ENCODE results near the gene SPTA1. TPM values are rescaled to one million over a fixed set of nuclear protein-coding genes. Genes with fewer than 3 reads are reported as not detected.

The SPTA1 gene
- total RNA-seq, 2 experiments from 2014 or later = not detected

GRCh38 chr1:158675563-158676323 is 10.8 kb downstream of the SPTA1 start:
- no peaks in the 10 kb centered on the region for H3K9me3 ChIP-seq (ENCODE audit: control insufficient read depth in 1 of 2, insufficient read depth in 1 of 2, low read length in 2 of 2)
- ChIA-PET CTCF (no interaction called here), POLR2A (interaction anchor here (0.8 kb wide), 1 partner anchor 21 kb away, joined by 3 read pairs; no protein-coding TSS in a partner anchor)
- H3K4me3 ChIP-seq (ENCODE audit: low read length) = no peak overlapping the region
- intact Hi-C loops (cut with DNase I, micrococcal nuclease) = no loop called here
- no peak overlapping the region for H3K27ac ChIP-seq (ENCODE audit: low read depth in 1 of 2, low read length in 2 of 2)
- Mint-ChIP-seq H3K9me3 (no peaks in the 10 kb centered on the region), H3K36me3 (ENCODE audit: low read depth) (no peaks in the 10 kb centered on the region), H3K4me3 (no peak overlapping the region), H3K27me3 (peaks cover 13% of the 10 kb centered on the region), H3K4me1 (ENCODE audit: low read depth) (no peaks in the 10 kb centered on the region), H3K27ac (no peak overlapping the region)
- H3K36me3 ChIP-seq (ENCODE audit: insufficient read depth, low read length) = no peaks in the 10 kb centered on the region
- peaks cover 0 to 5% of the 10 kb centered on the region in 2 experiments for H3K27me3 ChIP-seq (ENCODE audit: control insufficient read depth in 1 of 2, insufficient read depth in 2 of 2, low read length in 2 of 2)
- DNase-seq (no peak), ATAC-seq (ENCODE audit: poor library complexity) (no peak)
- H3K4me1 ChIP-seq (ENCODE audit: insufficient read depth, low read length) = no peaks in the 10 kb centered on the region
- TF ChIP-seq, protein P1, sequence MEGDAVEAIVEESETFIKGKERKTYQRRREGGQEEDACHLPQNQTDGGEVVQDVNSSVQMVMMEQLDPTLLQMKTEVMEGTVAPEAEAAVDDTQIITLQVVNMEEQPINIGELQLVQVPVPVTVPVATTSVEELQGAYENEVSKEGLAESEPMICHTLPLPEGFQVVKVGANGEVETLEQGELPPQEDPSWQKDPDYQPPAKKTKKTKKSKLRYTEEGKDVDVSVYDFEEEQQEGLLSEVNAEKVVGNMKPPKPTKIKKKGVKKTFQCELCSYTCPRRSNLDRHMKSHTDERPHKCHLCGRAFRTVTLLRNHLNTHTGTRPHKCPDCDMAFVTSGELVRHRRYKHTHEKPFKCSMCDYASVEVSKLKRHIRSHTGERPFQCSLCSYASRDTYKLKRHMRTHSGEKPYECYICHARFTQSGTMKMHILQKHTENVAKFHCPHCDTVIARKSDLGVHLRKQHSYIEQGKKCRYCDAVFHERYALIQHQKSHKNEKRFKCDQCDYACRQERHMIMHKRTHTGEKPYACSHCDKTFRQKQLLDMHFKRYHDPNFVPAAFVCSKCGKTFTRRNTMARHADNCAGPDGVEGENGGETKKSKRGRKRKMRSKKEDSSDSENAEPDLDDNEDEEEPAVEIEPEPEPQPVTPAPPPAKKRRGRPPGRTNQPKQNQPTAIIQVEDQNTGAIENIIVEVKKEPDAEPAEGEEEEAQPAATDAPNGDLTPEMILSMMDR (IDR thresholded peaks at IDR 0.05) = no peak

- Mint-ChIP-seq H3K27ac (no peak overlapping the region), H3K9me3 (no peaks in the 10 kb centered on the region), H3K27me3 (peaks cover 13% of the 10 kb centered on the region), H3K36me3 (ENCODE audit: low read depth) (no peaks in the 10 kb centered on the region), H3K4me3 (no peak overlapping the region), H3K4me1 (ENCODE audit: low read depth) (no peaks in the 10 kb centered on the region)
- Histone ChIP-seq H3K4me3 (ENCODE audit: low read length) (no peak overlapping the region), H3K27me3 (ENCODE audit: control insufficient read depth in 1 of 2, insufficient read depth in 2 of 2, low read length in 2 of 2) (peaks cover 0 to 5% of the 10 kb centered on the region in 2 experiments), H3K9me3 (ENCODE audit: control insufficient read depth in 1 of 2, insufficient read depth in 1 of 2, low read length in 2 of 2) (no peaks in the 10 kb centered on the region), H3K36me3 (ENCODE audit: insufficient read depth, low read length) (no peaks in the 10 kb centered on the region), H3K4me1 (ENCODE audit: insufficient read depth, low read length) (no peaks in the 10 kb centered on the region), H3K27ac (ENCODE audit: low read depth in 1 of 2, low read length in 2 of 2) (no peak overlapping the region)
- ChIA-PET POLR2A (no interaction called here), CTCF (no interaction called here)
- ATAC-seq (ENCODE audit: poor library complexity) (no peak), DNase-seq (no peak)
- TF ChIP-seq, protein P1 (IDR thresholded peaks at IDR 0.05) = no peak
- intact Hi-C loops (cut with DNase I, micrococcal nuclease) = no loop called here
Observed at GRCh38 chr1:158674302-158674701, 12.2 kb downstream of the SPTA1 start.

- no peaks in the 10 kb centered on the region for H3K4me1 ChIP-seq (ENCODE audit: insufficient read depth, low read length)
- no peaks in the 10 kb centered on the region for H3K9me3 ChIP-seq (ENCODE audit: control insufficient read depth in 1 of 2, insufficient read depth in 1 of 2, low read length in 2 of 2)
- ATAC-seq (ENCODE audit: poor library complexity) (no peak), DNase-seq (no peak)
- intact Hi-C loops (cut with DNase I, micrococcal nuclease) = no loop called here
- no peak overlapping the region for H3K27ac ChIP-seq (ENCODE audit: low read depth in 1 of 2, low read length in 2 of 2)
- H3K27me3 ChIP-seq (ENCODE audit: control insufficient read depth in 1 of 2, insufficient read depth in 2 of 2, low read length in 2 of 2) = peaks cover 0 to 3% of the 10 kb centered on the region in 2 experiments
- H3K27me3 Mint-ChIP-seq = no peaks in the 10 kb centered on the region
- TF ChIP-seq, protein P1 (IDR thresholded peaks at IDR 0.05) = no peak
- no peak overlapping the region for H3K4me3 Mint-ChIP-seq
- CTCF ChIA-PET = no interaction called here
- no peak overlapping the region for H3K4me3 ChIP-seq (ENCODE audit: low read length)
- no peak overlapping the region for H3K27ac Mint-ChIP-seq
- POLR2A ChIA-PET = no interaction called here
- H3K9me3 Mint-ChIP-seq = no peaks in the 10 kb centered on the region
- no peaks in the 10 kb centered on the region for H3K4me1 Mint-ChIP-seq (ENCODE audit: low read depth)
- H3K36me3 ChIP-seq (ENCODE audit: insufficient read depth, low read length) = no peaks in the 10 kb centered on the region
- H3K36me3 Mint-ChIP-seq (ENCODE audit: low read depth) = no peaks in the 10 kb centered on the region
Observed at GRCh38 chr1:158666037-158666436, 20.5 kb downstream of the SPTA1 start.
